Measurements from ENCODE around the gene UBE2O.

Gene UBE2O

GRCh38 chr17:76386966-76387765 lies 65.8 kb downstream of the UBE2O start:
- Histone ChIP-seq H3K36me3 (ENCODE audit: insufficient read depth, low read length) (no peaks in the 10 kb centered on the region; the same call in 1 of the 2 replicates), H3K9me2 (ENCODE audit: low read depth, low read length) (no peaks in the 10 kb centered on the region), H3K9ac (ENCODE audit: low read length) (no peak overlapping the region; the same call in 1 of the 2 replicates), H3K4me1 (ENCODE audit: insufficient read depth, low read length, severe bottlenecking) (peaks cover 41% of the 10 kb centered on the region), H4K20me1 (ENCODE audit: insufficient read depth, low read length) (no peaks in the 10 kb centered on the region), H3F3A (ENCODE audit: insufficient read depth, low read length) (no peaks in the 10 kb centered on the region), H3K4me2 (ENCODE audit: low read length) (no peak overlapping the region), H3K4me3 (ENCODE audit: low read depth, low read length, poor library complexity, severe bottlenecking) (no peak overlapping the region), H3K27me3 (ENCODE audit: insufficient read depth, low read length) (no peaks in the 10 kb centered on the region), H3K9me3 (ENCODE audit: low read length) (no peaks in the 10 kb centered on the region), H2AFZ (ENCODE audit: low read length) (no peak overlapping the region), H3K79me2 (ENCODE audit: insufficient read depth, low read length) (no peaks in the 10 kb centered on the region), H3K27ac (ENCODE audit: low read depth, low read length, poor library complexity, severe bottlenecking) (no peak overlapping the region)
- TF ChIP-seq EZH2 (IDR thresholded peaks at IDR 0.05; ENCODE audit: borderline replicate concordance, low read length): no peak
- TF ChIP-seq, protein P1, sequence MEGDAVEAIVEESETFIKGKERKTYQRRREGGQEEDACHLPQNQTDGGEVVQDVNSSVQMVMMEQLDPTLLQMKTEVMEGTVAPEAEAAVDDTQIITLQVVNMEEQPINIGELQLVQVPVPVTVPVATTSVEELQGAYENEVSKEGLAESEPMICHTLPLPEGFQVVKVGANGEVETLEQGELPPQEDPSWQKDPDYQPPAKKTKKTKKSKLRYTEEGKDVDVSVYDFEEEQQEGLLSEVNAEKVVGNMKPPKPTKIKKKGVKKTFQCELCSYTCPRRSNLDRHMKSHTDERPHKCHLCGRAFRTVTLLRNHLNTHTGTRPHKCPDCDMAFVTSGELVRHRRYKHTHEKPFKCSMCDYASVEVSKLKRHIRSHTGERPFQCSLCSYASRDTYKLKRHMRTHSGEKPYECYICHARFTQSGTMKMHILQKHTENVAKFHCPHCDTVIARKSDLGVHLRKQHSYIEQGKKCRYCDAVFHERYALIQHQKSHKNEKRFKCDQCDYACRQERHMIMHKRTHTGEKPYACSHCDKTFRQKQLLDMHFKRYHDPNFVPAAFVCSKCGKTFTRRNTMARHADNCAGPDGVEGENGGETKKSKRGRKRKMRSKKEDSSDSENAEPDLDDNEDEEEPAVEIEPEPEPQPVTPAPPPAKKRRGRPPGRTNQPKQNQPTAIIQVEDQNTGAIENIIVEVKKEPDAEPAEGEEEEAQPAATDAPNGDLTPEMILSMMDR (IDR thresholded peaks at IDR 0.05; ENCODE audit: low read length): no peak

- no peak overlapping the region for H3K27ac ChIP-seq (ENCODE audit: low read depth, low read length, poor library complexity, severe bottlenecking)
- no peaks in the 10 kb centered on the region; the same call in 1 of the 2 replicates for H3K36me3 ChIP-seq (ENCODE audit: insufficient read depth, low read length)
- H3K79me2 ChIP-seq (ENCODE audit: insufficient read depth, low read length): no peaks in the 10 kb centered on the region
- no peaks in the 10 kb centered on the region for H3K9me3 ChIP-seq (ENCODE audit: low read length)
- no peak overlapping the region for H2AFZ ChIP-seq (ENCODE audit: low read length)
- TF ChIP-seq EZH2 (IDR thresholded peaks at IDR 0.05; ENCODE audit: borderline replicate concordance, low read length): no peak
- TF ChIP-seq, protein P1 (IDR thresholded peaks at IDR 0.05; ENCODE audit: low read length): peak; percentile 86
- peak overlapping the region; percentile 63 for H3K4me3 ChIP-seq (ENCODE audit: low read depth, low read length, poor library complexity, severe bottlenecking)
- H3K9ac ChIP-seq (ENCODE audit: low read length): peak overlapping the region; percentile 36; the same call in 1 of the 2 replicates
- H3K4me2 ChIP-seq (ENCODE audit: low read length): peak overlapping the region; percentile 78
- no peaks in the 10 kb centered on the region for H3K9me2 ChIP-seq (ENCODE audit: low read depth, low read length)
- H4K20me1 ChIP-seq (ENCODE audit: insufficient read depth, low read length): no peaks in the 10 kb centered on the region
- 0 out of 2 replicates have a peak, but pooled peaks cover 3% of the 10 kb centered on the region for H3K27me3 ChIP-seq (ENCODE audit: insufficient read depth, low read length)
- H3K4me1 ChIP-seq (ENCODE audit: insufficient read depth, low read length, severe bottlenecking): peaks cover 41% of the 10 kb centered on the region
- no peaks in the 10 kb centered on the region for H3F3A ChIP-seq (ENCODE audit: insufficient read depth, low read length)
Measured at GRCh38 chr17:76385892-76386786, 66.8 kb downstream of the UBE2O start.

DNA sequence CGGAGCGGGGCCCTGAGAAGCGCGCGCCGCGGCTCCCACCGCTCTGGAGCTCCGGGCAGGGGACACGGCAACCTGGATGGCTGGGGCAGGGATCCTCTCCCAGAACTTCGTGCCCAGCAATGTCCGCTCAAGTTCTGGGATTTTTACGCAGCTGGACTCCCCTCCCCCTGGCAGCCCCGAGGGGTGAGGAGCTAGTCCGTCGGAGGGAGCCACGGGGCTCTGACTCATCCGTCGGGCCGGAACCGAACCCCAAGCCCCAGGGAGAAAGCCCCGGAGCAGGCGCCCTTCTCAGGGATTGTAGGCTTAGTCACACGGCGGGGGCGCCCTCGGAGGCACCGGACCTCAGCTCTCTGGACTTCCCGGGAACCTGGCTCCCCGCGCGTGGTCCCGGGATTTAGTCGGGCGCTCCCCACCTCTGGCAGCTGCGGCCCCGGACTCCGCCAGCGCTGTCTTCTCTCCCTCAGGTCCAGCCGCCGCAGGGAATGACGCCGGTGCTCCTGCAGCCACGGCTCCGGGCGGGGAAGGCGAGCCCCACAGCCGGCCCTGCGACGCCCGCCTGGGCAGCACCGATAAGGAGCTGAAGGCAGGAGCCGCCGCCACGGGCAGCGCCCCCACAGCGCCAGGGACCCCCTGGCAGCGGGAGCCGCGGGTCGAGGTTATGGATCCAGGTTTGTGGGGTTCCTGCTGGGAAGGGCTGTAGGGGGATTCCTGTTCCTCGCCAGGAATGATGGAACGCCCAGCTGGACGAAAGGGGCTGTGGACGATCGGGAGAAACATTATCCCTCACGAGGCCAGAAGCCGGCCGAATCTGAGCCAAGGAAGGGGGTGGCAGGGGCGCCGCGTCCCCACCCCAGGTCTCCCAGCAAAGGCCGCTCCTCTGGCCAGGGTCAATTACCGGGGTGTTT lies 67.7 kb downstream of the UBE2O start:
- no peak overlapping the region for H3K27ac ChIP-seq (ENCODE audit: low read depth, low read length, poor library complexity, severe bottlenecking)

More for the DNA sequence above, 67.7 kb downstream of the UBE2O start:
- no peaks in the 10 kb centered on the region for H3K36me3 ChIP-seq (ENCODE audit: insufficient read depth, low read length)
- peak overlapping the region; percentile 47; the same call in 1 of the 2 replicates for H3K9ac ChIP-seq (ENCODE audit: low read length)
- 0 out of 2 replicates have a peak, but pooled peaks cover 3% of the 10 kb centered on the region for H3K27me3 ChIP-seq (ENCODE audit: insufficient read depth, low read length)
- H3K9me2 ChIP-seq (ENCODE audit: low read depth, low read length): no peaks in the 10 kb centered on the region
- H3K4me1 ChIP-seq (ENCODE audit: insufficient read depth, low read length, severe bottlenecking): peaks cover 41% of the 10 kb centered on the region
- H3K4me3 ChIP-seq (ENCODE audit: low read depth, low read length, poor library complexity, severe bottlenecking): peak overlapping the region; percentile 63
- TF ChIP-seq, protein P1 (IDR thresholded peaks at IDR 0.05; ENCODE audit: low read length): no peak
- TF ChIP-seq EZH2 (IDR thresholded peaks at IDR 0.05; ENCODE audit: borderline replicate concordance, low read length): no peak
- H4K20me1 ChIP-seq (ENCODE audit: insufficient read depth, low read length): no peaks in the 10 kb centered on the region
- H3K4me2 ChIP-seq (ENCODE audit: low read length): peak overlapping the region; percentile 78
- H3F3A ChIP-seq (ENCODE audit: insufficient read depth, low read length): no peaks in the 10 kb centered on the region
- H3K79me2 ChIP-seq (ENCODE audit: insufficient read depth, low read length): no peaks in the 10 kb centered on the region
- H3K9me3 ChIP-seq (ENCODE audit: low read length): no peaks in the 10 kb centered on the region
- no peak overlapping the region for H2AFZ ChIP-seq (ENCODE audit: low read length)

Measured in OCI-LY1 (cell line).